ENCODE results near the gene METTL24.

DNA sequence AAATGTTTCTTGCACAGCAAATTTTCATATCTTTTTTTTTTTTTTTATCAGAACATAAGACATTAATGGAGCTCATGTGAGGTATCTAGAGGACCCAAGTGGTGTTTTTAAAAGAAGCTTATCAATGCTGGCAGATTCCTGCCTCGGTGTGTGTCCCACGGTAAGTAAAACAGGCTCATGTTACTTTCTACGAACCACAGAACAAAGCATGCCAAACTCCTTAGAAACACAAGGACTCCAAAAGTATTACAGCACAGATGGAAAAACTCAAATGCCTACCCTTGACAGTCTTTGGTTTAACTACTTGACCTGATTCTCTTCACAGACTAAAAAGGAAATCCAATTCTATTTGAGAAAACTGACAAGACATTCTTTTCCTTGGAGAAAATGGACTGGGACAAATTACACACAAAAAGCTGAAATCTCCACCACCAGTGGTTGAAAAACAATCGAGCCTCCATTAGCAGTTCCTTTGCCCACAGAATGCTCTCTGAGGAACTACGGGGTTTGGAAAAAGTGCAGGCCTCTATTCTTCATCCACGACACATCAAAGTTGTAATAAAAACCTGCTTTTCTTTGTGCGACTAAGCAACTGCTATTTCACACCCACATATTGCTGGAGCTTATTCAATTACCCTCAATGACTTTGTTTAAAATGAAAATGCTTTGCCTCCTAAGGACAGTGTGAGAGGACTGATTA is 5.4 kb downstream of the METTL24 start:
- no peak for TF ChIP-seq CTCF (IDR thresholded peaks at IDR 0.05 in 2 of 3, conservative IDR thresholded peaks at IDR 0.05 in 1 of 3; ENCODE audit: control insufficient read depth in 2 of 3, extremely low read depth in 1 of 3, insufficient read depth in 1 of 3, low read depth in 3 of 3, low read length in 3 of 3)
- no peak for TF ChIP-seq SREBF2 (IDR thresholded peaks at IDR 0.05; ENCODE audit: low read length)

All from GM12878 (cell line).